ENCODE measurements around the gene AMN1. TPM values are rescaled to one million over a fixed set of nuclear protein-coding genes. Genes with fewer than 3 reads are reported as not detected.
"Not testable (repeated sequence)": the region's sequence is repeated elsewhere in the genome, so short reads cannot be mapped to it uniquely, and the experiment has no call there.

AMN1 gene
- total RNA-seq, 1 donor from 2014 or later, result 0.75 TPM

GRCh38 chr12:31710021-31710818 is 18.6 kb downstream of the AMN1 start:
- TF ChIP-seq CTCF (IDR thresholded peaks at IDR 0.05), result no peak
- Histone ChIP-seq H3K9me3 (peaks cover 5 to 33% of the 10 kb centered on the region in 2 donors), H3K27me3 (no peaks in the 10 kb centered on the region), H3K27ac (no peak overlapping the region), H3K4me3 (no peak overlapping the region), H3K36me3 (peaks cover 11 to 23% of the 10 kb centered on the region in 2 donors), H3K4me1 (no peaks in the 10 kb centered on the region)
- intact Hi-C loops (cut with DNase I), result no loop called here
- no peak for DNase-seq (ENCODE audit: low spot score in 2 of 2)

DNA sequence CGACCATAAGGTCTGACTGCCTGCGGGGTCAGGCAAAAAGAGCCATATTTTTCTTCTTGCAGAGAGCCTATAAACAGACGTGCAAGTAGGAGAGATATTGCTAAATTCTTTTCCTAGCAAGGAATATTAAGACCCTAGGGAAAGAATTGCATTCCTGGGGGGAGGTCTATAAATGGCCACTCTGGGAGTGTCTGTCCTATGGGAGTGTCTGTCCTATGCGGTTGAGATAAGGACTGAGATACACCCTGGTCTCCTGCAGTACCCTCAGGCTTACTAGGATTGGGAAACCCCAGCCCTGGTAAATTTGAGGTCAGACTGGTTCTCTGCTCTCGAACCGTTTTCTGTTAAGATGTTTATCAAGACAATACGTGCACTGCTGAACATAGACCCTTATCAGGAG is 20.7 kb downstream of the AMN1 start:
- H3K36me3 ChIP-seq, result peaks cover 11 to 23% of the 10 kb centered on the region in 2 donors
- DNase-seq (ENCODE audit: low spot score in 2 of 2); H3K4me3 ChIP-seq; intact Hi-C loops (cut with DNase I); H3K4me1 ChIP-seq; H3K27ac ChIP-seq; H3K27me3 ChIP-seq: not testable (repeated sequence)
- peaks cover 5 to 28% of the 10 kb centered on the region in 2 donors for H3K9me3 ChIP-seq

GRCh38 chr12:31705621-31706020 is 23.2 kb downstream of the AMN1 start:
- no peaks in the 10 kb centered on the region for H3K27me3 ChIP-seq
- intact Hi-C loops (cut with DNase I), result no loop called here
- H3K36me3 ChIP-seq, result peaks cover 14 to 26% of the 10 kb centered on the region in 2 donors
- no peak overlapping the region for H3K4me3 ChIP-seq
- no peak overlapping the region for H3K27ac ChIP-seq
- H3K4me1 ChIP-seq, result no peaks in the 10 kb centered on the region
- H3K9me3 ChIP-seq, result peaks cover 5 to 20% of the 10 kb centered on the region in 2 donors
- TF ChIP-seq CTCF (IDR thresholded peaks at IDR 0.05), result no peak
- no peak for DNase-seq (ENCODE audit: low spot score in 2 of 2)

- DNase-seq (ENCODE audit: low spot score in 2 of 2), result no peak
- Histone ChIP-seq H3K27me3 (no peaks in the 10 kb centered on the region), H3K36me3 (peaks cover 7 to 23% of the 10 kb centered on the region in 2 donors), H3K9me3 (no peaks in the 10 kb centered on the region), H3K4me1 (no peaks in the 10 kb centered on the region), H3K27ac (no peak overlapping the region), H3K4me3 (no peak overlapping the region)
- intact Hi-C loops (cut with DNase I), result no loop called here
- peak in 1 of 3 experiments; percentile 25 for TF ChIP-seq CTCF (IDR thresholded peaks at IDR 0.05)
These were observed 26.8 kb downstream of the AMN1 start for GRCh38 chr12:31702047-31702446.

DNA sequence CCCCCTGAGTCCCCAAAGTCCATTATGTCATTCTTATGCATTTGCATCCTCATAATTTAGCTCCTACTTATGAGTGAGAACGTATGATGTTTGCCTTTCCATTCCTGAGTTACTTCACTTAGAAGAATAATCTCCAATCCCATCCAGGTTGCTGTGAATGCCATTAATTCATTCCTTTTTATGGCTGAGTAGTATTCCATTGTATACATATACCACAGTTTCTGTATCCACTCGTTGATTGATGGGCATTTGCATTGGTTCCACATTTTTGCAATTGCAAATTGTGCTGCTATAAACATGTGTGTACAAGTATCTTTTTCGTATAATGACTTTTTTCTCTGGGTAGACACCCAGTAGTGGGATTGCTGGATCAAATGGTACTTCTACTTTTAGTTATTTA is 38.9 kb downstream of the AMN1 start:
- not testable (repeated sequence) for H3K9me3 ChIP-seq; H3K4me1 ChIP-seq; H3K27ac ChIP-seq; H3K4me3 ChIP-seq; DNase-seq (ENCODE audit: low spot score in 2 of 2); H3K27me3 ChIP-seq
- peaks cover 12 to 77% of the 10 kb centered on the region in 2 donors for H3K36me3 ChIP-seq
- intact Hi-C loops (cut with DNase I), result loop anchor here (10.0 kb wide), 1 partner anchor 365 kb away; no protein-coding TSS in a partner anchor

- Histone ChIP-seq H3K9me3 (peaks cover 12 to 26% of the 10 kb centered on the region in 2 donors), H3K4me3 (no peak overlapping the region), H3K27me3 (no peaks in the 10 kb centered on the region), H3K4me1 (no peaks in the 10 kb centered on the region), H3K27ac (no peak overlapping the region), H3K36me3 (peaks cover 8 to 74% of the 10 kb centered on the region in 2 donors)
- intact Hi-C loops (cut with DNase I), result loop anchor here (10.0 kb wide), 1 partner anchor 368 kb away; no protein-coding TSS in a partner anchor
- no peak for TF ChIP-seq CTCF (IDR thresholded peaks at IDR 0.05)
- DNase-seq (ENCODE audit: low spot score in 2 of 2), result no peak
These were observed 41.7 kb downstream of the AMN1 start for GRCh38 chr12:31687101-31687527.
